ENCODE results near the gene MIPOL1. TPM values are rescaled to one million over a fixed set of nuclear protein-coding genes. Genes with fewer than 3 reads are reported as not detected.

Gene MIPOL1
- total and polyA plus RNA-seq, 2 experiments from 2014 or later, result 16.6 to 24.8 TPM

DNA sequence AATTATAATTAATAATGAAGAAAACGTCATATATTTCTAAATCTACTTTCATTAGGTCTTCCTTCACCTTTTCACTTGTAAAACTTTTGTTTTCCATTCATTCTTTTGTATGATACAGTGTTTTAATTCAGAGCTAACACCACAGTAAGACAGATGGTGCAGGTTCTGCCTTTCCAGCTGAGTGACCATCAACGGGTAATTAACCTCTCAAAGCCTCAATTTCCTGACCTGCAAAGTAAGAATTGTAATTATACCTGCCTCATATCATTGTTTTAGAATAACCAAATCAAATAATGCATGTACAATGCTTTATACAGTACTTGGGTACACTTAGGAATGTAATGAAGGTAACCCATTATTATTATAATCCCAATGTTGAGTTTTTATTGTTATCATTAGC is 239.8 kb downstream of the MIPOL1 start (continued):
- TF ChIP-seq EZH2phosphoT487 (IDR thresholded peaks at IDR 0.05; ENCODE audit: unreplicated experiment), result no peak
- no peak for TF ChIP-seq ZNF114 (CRISPR knock-in tag; IDR thresholded peaks at IDR 0.05)
- TF ChIP-seq, protein P1, sequence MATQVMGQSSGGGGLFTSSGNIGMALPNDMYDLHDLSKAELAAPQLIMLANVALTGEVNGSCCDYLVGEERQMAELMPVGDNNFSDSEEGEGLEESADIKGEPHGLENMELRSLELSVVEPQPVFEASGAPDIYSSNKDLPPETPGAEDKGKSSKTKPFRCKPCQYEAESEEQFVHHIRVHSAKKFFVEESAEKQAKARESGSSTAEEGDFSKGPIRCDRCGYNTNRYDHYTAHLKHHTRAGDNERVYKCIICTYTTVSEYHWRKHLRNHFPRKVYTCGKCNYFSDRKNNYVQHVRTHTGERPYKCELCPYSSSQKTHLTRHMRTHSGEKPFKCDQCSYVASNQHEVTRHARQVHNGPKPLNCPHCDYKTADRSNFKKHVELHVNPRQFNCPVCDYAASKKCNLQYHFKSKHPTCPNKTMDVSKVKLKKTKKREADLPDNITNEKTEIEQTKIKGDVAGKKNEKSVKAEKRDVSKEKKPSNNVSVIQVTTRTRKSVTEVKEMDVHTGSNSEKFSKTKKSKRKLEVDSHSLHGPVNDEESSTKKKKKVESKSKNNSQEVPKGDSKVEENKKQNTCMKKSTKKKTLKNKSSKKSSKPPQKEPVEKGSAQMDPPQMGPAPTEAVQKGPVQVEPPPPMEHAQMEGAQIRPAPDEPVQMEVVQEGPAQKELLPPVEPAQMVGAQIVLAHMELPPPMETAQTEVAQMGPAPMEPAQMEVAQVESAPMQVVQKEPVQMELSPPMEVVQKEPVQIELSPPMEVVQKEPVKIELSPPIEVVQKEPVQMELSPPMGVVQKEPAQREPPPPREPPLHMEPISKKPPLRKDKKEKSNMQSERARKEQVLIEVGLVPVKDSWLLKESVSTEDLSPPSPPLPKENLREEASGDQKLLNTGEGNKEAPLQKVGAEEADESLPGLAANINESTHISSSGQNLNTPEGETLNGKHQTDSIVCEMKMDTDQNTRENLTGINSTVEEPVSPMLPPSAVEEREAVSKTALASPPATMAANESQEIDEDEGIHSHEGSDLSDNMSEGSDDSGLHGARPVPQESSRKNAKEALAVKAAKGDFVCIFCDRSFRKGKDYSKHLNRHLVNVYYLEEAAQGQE (IDR thresholded peaks at IDR 0.05; ENCODE audit: unreplicated experiment), result no peak

DNA sequence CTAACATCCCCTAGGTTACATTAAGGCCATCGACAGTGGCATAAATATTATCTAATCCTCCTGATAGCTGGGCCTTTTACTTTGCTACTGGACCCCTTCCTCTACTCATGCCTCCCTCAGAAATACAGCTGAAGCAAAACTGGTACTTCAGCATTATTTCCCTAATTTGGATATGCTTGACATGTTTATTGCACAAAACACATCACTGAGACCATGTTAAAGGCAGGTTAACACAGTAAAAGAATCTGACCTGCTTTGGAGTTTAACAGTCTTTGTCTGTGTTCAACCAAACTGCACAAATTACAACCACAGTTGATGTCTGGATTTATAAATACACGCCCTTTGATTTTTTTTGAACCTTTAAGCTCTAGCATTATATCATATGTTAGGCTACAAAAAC is 240.7 kb downstream of the MIPOL1 start:
- Histone ChIP-seq H3K27ac (ENCODE audit: low read depth) (no peak overlapping the region), H3K4me3 (no peak overlapping the region), H3K27me3 (ENCODE audit: insufficient read depth) (no peaks in the 10 kb centered on the region), H3K36me3 (ENCODE audit: insufficient read depth) (no peaks in the 10 kb centered on the region), H3K9me2 (ENCODE audit: insufficient read depth) (no peaks in the 10 kb centered on the region), H3K79me2 (replicated peaks; ENCODE audit: insufficient read depth) (no peaks in the 10 kb centered on the region), H3F3A (replicated peaks; ENCODE audit: low read depth) (no peaks in the 10 kb centered on the region), H2AFZ (no peak overlapping the region), H3K4me1 (ENCODE audit: insufficient read depth) (peaks cover 12% of the 10 kb centered on the region; the same call in 1 of the 2 replicates), H3K4me2 (no peak overlapping the region), H4K20me1 (replicated peaks; ENCODE audit: insufficient read depth) (no peaks in the 10 kb centered on the region)
- Mint-ChIP-seq H3K36me3 (ENCODE audit: low read depth) (peaks cover 12% of the 10 kb centered on the region), H3K27me3 (ENCODE audit: insufficient read depth, low read depth, poor library complexity) (peaks cover under 1% of the 10 kb centered on the region), H3K27ac (peak overlapping the region; percentile 47; the same call in 1 of the 2 replicates), H3K9me3 (peaks cover 5% of the 10 kb centered on the region; the same call in 2 of the 3 replicates), H3K4me3 (no peak overlapping the region), H3K4me1 (peaks cover 14% of the 10 kb centered on the region)
- DNase-seq (ENCODE audit: low spot score) (no peak), ATAC-seq (no peak)
- TF ChIP-seq NANOG (IDR thresholded peaks at IDR 0.05; ENCODE audit: borderline replicate concordance), result no peak

DNA sequence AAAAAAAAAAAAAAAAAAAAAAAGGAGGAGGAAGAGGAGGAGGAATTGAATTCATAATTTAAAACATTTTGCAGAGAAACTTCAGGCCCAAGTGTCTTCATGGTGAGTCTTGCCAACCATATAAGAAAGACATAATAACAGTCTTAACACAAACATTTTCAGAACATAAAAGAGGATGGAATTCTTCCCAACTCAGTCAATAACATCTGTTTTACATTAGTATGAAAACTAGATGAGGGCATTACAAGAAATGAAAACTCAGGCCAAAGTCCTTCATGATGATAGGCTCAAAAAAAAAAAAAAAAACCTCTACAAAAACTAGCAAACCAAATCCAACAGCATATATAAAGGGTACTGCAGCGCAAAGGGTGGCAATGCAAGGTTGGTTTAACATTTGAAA is 245.7 kb downstream of the MIPOL1 start:
- Histone ChIP-seq H2AFZ (no peak overlapping the region), H3K27me3 (ENCODE audit: insufficient read depth) (no peaks in the 10 kb centered on the region), H4K20me1 (replicated peaks; ENCODE audit: insufficient read depth) (no peaks in the 10 kb centered on the region), H3K4me1 (ENCODE audit: insufficient read depth) (no peaks in the 10 kb centered on the region), H3K4me2 (no peak overlapping the region), H3K36me3 (ENCODE audit: insufficient read depth) (no peaks in the 10 kb centered on the region), H3K27ac (ENCODE audit: low read depth) (no peak overlapping the region), H3K9me2 (ENCODE audit: insufficient read depth) (no peaks in the 10 kb centered on the region), H3K79me2 (replicated peaks; ENCODE audit: insufficient read depth) (no peaks in the 10 kb centered on the region), H3F3A (replicated peaks; ENCODE audit: low read depth) (no peaks in the 10 kb centered on the region), H3K4me3 (no peak overlapping the region)
- Mint-ChIP-seq H3K27me3 (ENCODE audit: insufficient read depth, low read depth, poor library complexity) (no peaks in the 10 kb centered on the region), H3K27ac (no peak overlapping the region), H3K9me3 (no peaks in the 10 kb centered on the region; the same call in 2 of the 3 replicates), H3K4me1 (peaks cover 3% of the 10 kb centered on the region; the same call in 2 of the 3 replicates), H3K4me3 (no peak overlapping the region), H3K36me3 (ENCODE audit: low read depth) (no peaks in the 10 kb centered on the region)
- DNase-seq (ENCODE audit: low spot score) (no peak), ATAC-seq (no peak)
- TF ChIP-seq EZH2 (IDR thresholded peaks at IDR 0.05; ENCODE audit: low read depth, unreplicated experiment) (no peak), ZNF331 (CRISPR knock-in tag; IDR thresholded peaks at IDR 0.05; ENCODE audit: low read depth) (no peak), CREB1 (CRISPR knock-in tag; IDR thresholded peaks at IDR 0.05; ENCODE audit: low read depth) (no peak), STAT1 (IDR thresholded peaks at IDR 0.05; ENCODE audit: unreplicated experiment) (no peak), JUNB (IDR thresholded peaks at IDR 0.05; ENCODE audit: unreplicated experiment) (no peak), POLR2AphosphoS5 (IDR thresholded peaks at IDR 0.05; ENCODE audit: low read depth) (no peak), NANOG (IDR thresholded peaks at IDR 0.05; ENCODE audit: borderline replicate concordance) (no peak)
- TF ChIP-seq, protein P2, sequence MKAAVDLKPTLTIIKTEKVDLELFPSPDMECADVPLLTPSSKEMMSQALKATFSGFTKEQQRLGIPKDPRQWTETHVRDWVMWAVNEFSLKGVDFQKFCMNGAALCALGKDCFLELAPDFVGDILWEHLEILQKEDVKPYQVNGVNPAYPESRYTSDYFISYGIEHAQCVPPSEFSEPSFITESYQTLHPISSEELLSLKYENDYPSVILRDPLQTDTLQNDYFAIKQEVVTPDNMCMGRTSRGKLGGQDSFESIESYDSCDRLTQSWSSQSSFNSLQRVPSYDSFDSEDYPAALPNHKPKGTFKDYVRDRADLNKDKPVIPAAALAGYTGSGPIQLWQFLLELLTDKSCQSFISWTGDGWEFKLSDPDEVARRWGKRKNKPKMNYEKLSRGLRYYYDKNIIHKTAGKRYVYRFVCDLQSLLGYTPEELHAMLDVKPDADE (IDR thresholded peaks at IDR 0.05), result no peak
- TF ChIP-seq, protein P1 (IDR thresholded peaks at IDR 0.05; ENCODE audit: unreplicated experiment), result no peak

Measured in GM23338 (cell line).